ENCODE data around the gene PEMT. TPM values are rescaled to one million over a fixed set of nuclear protein-coding genes. Genes with fewer than 3 reads are reported as not detected.

Gene PEMT
- total RNA-seq, 2 donors from 2014 or later: 16.9 to 23.8 TPM

DNA sequence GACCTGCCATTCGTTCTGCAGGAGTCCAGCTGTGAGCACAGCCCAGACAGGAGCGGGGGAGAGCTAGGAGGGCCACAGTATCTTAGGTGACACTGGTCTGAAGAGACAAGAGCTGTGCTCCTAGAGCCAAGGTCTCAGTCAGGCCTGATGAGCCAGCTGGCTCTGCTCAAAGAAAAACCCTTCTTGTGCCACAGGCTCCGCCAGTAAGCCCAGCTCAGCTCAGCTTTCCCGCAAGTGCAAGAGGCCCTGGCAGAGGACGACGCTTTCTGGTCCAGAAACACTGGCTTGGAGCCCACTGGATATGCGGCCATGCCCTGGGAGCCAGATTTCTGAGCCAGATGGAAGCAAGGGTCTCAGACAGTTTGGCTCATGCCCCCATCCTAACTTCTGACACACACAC, 23.9 kb downstream of the PEMT start:
- no peaks in the 10 kb centered on the region for H3K27me3 ChIP-seq
- peaks cover 17% of the 10 kb centered on the region for H3K4me1 ChIP-seq
- no peak overlapping the region for H3K9ac ChIP-seq (ENCODE audit: low read depth in 2 of 2, low read length in 2 of 2)
- no peaks in the 10 kb centered on the region for H3K9me3 ChIP-seq
- intact Hi-C loops (cut with DNase I): loop anchor here (2.0 kb wide), 1 partner anchor 71 kb away; the partner anchor contains the start of gene RASD1
- TF ChIP-seq, protein P1, sequence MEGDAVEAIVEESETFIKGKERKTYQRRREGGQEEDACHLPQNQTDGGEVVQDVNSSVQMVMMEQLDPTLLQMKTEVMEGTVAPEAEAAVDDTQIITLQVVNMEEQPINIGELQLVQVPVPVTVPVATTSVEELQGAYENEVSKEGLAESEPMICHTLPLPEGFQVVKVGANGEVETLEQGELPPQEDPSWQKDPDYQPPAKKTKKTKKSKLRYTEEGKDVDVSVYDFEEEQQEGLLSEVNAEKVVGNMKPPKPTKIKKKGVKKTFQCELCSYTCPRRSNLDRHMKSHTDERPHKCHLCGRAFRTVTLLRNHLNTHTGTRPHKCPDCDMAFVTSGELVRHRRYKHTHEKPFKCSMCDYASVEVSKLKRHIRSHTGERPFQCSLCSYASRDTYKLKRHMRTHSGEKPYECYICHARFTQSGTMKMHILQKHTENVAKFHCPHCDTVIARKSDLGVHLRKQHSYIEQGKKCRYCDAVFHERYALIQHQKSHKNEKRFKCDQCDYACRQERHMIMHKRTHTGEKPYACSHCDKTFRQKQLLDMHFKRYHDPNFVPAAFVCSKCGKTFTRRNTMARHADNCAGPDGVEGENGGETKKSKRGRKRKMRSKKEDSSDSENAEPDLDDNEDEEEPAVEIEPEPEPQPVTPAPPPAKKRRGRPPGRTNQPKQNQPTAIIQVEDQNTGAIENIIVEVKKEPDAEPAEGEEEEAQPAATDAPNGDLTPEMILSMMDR (IDR thresholded peaks at IDR 0.05): no peak
- no peaks in the 10 kb centered on the region for H3K36me3 ChIP-seq
- no peak for DNase-seq
- no peak overlapping the region for H3K27ac ChIP-seq
- H3K4me3 ChIP-seq: no peak overlapping the region

DNA sequence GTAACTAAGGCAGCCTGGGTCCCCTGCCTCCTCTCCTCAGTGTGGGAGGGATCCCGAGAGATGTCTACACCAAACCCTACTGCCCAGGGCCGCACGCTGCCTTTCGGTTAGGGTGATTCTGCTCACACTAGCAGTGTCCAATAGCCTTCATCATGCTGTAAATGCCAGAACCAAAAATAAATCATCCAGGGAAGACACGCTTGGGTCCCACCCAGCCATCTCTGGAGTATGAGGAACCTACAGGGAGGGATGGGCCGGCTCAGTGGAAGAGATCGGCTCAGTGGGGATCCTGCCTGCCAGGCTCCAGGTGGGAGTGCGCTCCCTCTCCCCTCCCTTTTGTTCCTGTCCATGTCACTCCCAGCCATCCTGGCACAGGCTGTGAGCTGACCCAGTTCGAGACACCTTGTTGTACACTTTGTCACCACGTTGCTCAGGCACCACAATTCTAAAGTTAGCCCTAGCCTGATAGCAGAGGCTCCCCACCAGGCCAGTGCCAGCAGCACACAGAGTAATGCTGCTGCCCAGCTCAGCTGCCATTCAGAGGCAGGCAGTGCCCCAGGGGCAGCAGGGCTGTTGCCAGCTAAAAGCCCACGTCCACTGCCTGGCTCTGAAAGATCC, 24.5 kb downstream of the PEMT start:
- Histone ChIP-seq H3K9ac (ENCODE audit: low read depth in 2 of 2, low read length in 2 of 2) (no peak overlapping the region), H3K27ac (no peak overlapping the region), H3K36me3 (no peaks in the 10 kb centered on the region), H3K27me3 (no peaks in the 10 kb centered on the region), H3K9me3 (no peaks in the 10 kb centered on the region), H3K4me3 (no peak overlapping the region), H3K4me1 (peaks cover 17% of the 10 kb centered on the region)
- no peak for DNase-seq
- intact Hi-C loops (cut with DNase I): no loop called here
- TF ChIP-seq, protein P1 (IDR thresholded peaks at IDR 0.05): no peak

GRCh38 chr17:17565471-17566339, 25.8 kb downstream of the PEMT start:
- Histone ChIP-seq H3K27ac (no peak overlapping the region), H3K4me1 (peaks cover 17% of the 10 kb centered on the region)

GRCh38 chr17:17564896-17565295, 26.6 kb downstream of the PEMT start:
- Histone ChIP-seq H3K4me3 (no peak overlapping the region), H3K9ac (ENCODE audit: low read depth in 2 of 2, low read length in 2 of 2) (peak overlapping the region in 1 of 2 donors; percentile 46), H3K27ac (peak overlapping the region; percentile 32), H3K4me1 (peaks cover 17% of the 10 kb centered on the region), H3K27me3 (no peaks in the 10 kb centered on the region), H3K9me3 (no peaks in the 10 kb centered on the region), H3K36me3 (no peaks in the 10 kb centered on the region)
- TF ChIP-seq, protein P1 (IDR thresholded peaks at IDR 0.05): no peak
- intact Hi-C loops (cut with DNase I): no loop called here
- DNase-seq: no peak

More at GRCh38 chr17:17565471-17566339, 25.8 kb downstream of the PEMT start:
- Histone ChIP-seq H3K4me3 (no peak overlapping the region), H3K27me3 (no peaks in the 10 kb centered on the region), H3K36me3 (no peaks in the 10 kb centered on the region), H3K9me3 (no peaks in the 10 kb centered on the region), H3K9ac (ENCODE audit: low read depth in 2 of 2, low read length in 2 of 2) (no peak overlapping the region)
- intact Hi-C loops (cut with DNase I): no loop called here
- TF ChIP-seq, protein P1 (IDR thresholded peaks at IDR 0.05): no peak
- no peak for DNase-seq

DNA sequence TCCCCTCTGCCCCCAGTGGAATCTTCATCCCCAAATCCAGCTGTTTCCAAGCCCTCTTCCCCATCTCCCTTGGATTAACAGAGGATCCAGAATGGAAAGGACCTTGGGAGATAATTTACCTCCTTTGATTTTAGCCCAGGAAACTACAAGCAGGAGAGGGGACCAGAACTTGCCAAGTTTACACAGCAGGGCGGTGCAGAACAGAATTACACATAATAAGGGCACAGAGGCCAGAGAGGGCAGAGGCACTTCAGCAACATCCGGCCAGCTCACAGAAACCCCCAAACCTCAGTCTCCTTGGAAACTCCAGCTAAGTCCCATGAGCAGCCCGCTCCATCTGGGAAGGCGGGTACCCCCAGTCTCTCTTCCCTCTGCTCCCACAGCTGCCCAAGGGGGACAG, 27.2 kb downstream of the PEMT start:
- peak overlapping the region; percentile 54 for H3K27ac ChIP-seq

More for the DNA sequence above, 27.2 kb downstream of the PEMT start:
- Histone ChIP-seq H3K9ac (ENCODE audit: low read depth in 2 of 2, low read length in 2 of 2) (peak overlapping the region; percentile 5 to 46), H3K4me3 (no peak overlapping the region), H3K9me3 (no peaks in the 10 kb centered on the region), H3K27me3 (no peaks in the 10 kb centered on the region), H3K4me1 (peaks cover 17% of the 10 kb centered on the region), H3K36me3 (no peaks in the 10 kb centered on the region)
- TF ChIP-seq, protein P1 (IDR thresholded peaks at IDR 0.05): no peak
- DNase-seq: no peak
- intact Hi-C loops (cut with DNase I): no loop called here
